Right renal cortex interstitium (tissue), 3 donors: ENCODE data around the gene RNF144A. TPM values are rescaled to one million over a fixed set of nuclear protein-coding genes. Genes with fewer than 3 reads are reported as not detected.
"Not testable (repeated sequence)": the region's sequence is repeated elsewhere in the genome, so short reads cannot be mapped to it uniquely, and the experiment has no call there.

Experiments used
- DNase-seq, 3 donors: peaks; one replicate each; pipeline ENCODE4 v3.0.0-alpha.2; 2013; ENCODE audit warnings: low read depth in 3 of 3, low spot score in 2 of 3
- polyA plus RNA-seq, 3 donors: library from polyadenylated mRNA; unstranded; fragments of 120-200 nt; gene quantifications; one replicate each; pipeline ENCODE4 v1.2.1, GENCODE V29; 2013; ENCODE audit not compliant: insufficient read length in 3 of 3

RNF144A gene, protein sequence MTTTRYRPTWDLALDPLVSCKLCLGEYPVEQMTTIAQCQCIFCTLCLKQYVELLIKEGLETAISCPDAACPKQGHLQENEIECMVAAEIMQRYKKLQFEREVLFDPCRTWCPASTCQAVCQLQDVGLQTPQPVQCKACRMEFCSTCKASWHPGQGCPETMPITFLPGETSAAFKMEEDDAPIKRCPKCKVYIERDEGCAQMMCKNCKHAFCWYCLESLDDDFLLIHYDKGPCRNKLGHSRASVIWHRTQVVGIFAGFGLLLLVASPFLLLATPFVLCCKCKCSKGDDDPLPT
- polyA plus RNA-seq: 10 to 100 TPM; 54.6 to 62.2 (median 59.7) TPM

- DNase-seq: no peak
Observed at GRCh38 chr2:6917071-6917760, at the start of gene RNF144A. Gene RNF144A (plus strand): TSS chr2:6917412. CDS start chr2:6996927, 79,515 bp downstream.

DNA sequence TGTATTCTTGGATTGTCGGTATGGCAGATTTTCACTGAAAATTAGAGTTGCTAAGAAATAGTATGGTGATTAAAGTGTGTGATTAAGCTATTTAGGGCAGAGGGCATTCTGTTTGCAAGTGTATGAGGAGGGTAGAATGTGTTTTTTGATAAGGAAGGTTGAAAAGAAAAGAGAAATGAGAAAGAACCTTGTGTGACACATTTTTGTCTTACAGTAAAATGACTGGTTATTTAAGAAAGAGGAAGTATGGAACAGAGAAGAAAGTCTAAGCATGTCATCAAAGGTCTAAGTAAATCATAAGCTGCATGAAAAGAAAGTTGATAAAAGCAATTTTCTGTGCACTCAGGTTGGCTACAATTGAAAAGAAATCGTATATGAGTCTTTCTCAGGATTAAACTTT lies 44.8 kb upstream of the RNF144A start:
- no peak for DNase-seq

DNA sequence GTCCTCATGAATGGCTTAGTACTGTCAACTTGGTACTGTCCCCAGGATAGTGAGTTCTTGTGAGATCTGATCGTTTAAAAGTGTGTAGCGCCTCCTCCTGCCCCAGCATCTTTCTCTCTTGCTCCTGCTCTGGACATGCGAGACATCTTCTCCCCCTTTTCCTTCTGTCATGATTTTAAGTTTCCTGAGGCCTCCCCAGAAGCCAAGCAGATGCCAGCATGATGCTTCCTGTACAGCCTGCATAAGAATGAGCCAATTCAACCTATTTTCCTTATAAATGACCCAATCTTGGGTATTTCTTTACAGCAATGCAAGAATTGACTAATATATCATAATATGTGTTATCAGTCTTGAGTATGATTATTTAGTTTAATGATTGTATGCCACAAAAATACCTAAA lies 43.2 kb upstream of the RNF144A start:
- DNase-seq: no peak

DNA sequence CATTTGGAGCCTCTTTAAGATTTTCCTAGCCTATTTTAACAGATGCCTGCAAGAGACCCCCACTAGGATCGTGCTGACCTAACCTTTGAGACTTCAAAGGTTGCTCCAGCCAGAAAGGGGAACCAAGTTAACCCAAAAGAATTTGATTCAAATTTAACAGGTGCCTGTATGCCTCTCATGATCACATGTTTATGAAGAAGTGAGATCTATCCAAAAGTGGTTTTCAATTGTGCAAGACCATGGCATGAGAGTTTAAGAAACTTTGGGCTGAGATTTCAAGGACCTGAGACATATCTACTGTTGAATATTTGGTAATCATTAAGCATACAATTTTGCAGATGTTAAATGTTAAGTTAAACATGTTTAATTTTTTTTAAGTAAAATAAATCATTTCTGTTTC lies 40.9 kb upstream of the RNF144A start:
- no peak for DNase-seq

DNA sequence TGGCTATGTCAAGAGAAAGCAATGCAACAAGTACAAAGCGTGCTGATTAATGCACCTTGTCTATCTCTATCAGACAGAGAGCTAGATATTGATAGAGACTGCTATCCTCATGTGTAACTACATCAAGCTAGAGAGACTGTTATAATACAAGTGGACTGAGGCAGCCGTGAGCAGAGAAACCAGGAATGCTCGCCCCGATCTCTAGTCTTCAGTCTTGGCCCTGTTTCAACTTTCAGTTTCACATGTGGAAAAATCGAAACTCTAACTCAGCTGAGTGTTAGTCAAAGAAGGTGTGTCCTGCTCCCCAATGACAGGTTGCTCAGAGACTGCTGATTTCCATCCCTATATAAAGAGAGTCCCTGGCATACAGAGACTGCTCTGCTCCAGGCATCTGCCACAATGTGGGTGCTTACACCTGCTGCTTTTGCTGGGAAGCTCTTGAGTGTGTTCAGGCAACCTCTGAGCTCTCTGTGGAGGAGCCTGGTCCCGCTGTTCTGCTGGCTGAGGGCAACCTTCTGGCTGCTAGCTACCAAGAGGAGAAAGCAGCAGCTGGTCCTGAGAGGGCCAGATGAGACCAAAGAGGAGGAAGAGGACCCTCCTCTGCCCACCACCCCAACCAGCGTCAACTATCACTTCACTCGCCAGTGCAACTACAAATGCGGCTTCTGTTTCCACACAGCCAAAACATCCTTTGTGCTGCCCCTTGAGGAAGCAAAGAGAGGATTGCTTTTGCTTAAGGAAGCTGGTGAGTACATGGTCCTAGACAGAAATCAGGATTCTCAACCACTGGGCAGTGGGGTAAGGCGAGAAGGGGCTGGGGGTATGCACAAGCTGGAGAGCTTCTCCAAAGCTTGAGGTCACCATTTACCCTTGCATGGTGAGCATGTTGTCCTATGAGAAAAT lies 39.6 kb upstream of the RNF144A start, which contains the start of gene RSAD2:
RSAD2 (plus strand) TSS at position 376 of the 903 bp plus-strand sequence; CDS start at position 400, 24 bp downstream.
- DNase-seq: no peak

- no peak for DNase-seq
Observed at GRCh38 chr2:6878549-6878948, 38.7 kb upstream of the RNF144A start.

DNA sequence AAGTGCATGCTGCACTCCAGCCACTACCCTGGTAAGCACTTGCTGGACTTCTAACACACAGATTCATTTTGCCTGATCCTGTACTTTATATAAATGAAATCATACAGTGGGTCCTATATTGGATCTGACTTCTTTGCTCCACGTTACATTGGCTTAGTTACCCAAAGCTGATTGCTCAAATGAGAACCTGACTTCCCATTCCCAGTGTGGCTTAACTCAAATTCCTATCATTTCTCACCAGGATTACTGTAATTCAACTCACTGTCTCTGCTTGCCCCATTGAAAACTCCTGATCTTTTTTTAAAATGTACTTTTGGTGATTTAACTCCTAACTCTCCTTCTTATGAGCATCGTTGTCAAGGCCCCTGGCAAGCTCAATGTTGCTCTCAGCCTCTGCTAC lies 38.2 kb upstream of the RNF144A start:
- no peak for DNase-seq

DNA sequence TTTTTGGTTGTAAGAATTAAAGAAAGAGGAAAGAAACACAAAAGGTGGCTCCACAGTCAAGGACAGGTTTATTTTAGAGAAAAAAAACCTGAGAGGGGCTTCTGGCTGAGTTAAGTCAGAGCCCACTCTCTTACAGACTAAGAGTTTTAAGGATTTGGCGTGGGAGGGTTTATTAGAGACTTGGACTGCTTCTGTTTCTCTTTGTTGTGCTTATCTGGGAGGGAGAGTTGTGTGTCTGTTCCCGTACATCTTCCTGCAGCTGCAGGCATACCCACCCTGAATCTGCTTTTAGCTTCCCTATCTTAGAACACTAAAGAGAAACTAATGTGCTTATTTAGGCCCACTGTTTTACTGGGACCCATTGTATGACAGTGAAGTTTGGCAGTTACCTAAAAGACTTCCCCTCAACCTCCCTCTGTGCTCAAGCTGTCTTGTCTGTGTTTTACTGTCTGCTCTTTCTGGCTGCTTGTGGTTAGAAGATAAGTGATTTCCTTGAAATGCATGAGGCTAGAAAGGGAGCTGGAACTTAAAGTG lies 36.9 kb upstream of the RNF144A start:
- no peak for DNase-seq

DNA sequence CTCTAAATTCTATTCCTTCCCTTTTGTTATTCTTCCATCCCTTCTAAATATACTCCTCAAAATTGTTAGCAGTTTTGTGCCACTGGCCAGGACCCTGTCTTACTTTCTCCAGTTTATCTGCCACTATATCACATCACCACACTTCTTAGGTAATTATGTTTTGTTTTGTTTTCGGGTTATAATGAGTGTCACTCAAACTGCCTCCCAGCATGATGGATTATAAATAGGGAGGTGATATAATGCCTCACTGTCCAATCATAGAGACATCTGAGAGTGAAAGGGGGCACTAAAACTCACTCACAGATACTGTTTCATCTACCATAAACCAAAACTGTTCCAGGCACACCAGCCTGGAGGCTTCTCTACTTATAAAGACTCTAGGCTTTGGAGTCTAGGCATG lies 36.2 kb upstream of the RNF144A start:
- no peak for DNase-seq

DNA sequence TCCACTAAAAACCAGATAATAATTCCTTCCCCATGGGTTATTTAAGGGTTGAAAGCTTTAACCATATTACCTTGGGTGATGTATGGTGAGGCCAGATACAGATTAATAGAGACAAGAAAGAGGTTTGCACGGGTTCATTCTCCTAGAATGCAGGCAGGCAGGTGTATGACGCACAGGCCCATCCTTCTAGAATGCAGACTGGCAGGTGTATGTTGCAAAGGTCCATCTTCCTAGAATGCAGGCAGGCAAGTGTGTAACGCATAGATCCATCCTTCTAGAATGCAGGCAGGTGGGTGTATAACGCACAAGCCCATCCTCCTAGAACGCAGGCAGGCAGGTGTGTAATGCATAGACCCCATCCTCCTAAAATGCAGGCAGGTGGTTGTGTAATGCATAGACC lies 35.7 kb upstream of the RNF144A start:
- no peak for DNase-seq

DNA sequence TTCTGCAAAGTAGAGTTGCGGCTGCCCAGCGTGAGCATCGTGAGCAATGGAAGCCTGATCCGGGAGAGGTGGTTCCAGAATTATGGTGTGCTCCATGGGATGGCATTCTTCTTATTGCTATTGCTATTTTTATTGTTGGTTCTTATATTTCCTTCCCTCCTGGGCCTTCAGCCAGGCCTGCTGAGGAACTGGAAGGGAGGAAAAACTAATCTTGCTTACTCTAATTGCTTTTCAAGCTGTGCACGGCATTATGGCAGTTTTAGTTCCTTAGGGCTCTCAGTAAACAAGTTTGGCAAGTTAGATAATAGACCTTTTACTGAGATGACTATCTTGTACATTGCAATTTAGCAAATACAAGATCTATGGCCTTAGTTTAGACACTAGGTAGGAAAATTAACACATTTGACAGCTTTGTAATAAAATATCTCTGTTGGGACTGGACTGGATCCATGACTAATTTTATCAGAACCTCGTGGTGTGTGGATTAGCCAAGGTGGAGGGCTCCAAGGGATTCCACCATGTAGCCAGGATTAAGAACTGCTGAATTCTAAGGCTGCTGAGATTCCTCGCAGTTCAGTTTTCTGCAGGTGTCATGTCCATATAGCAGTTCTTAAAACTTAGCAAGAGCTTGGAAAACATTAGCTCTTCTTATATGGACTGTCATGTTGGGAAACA lies 33.6 kb upstream of the RNF144A start:
- DNase-seq: no peak

DNA sequence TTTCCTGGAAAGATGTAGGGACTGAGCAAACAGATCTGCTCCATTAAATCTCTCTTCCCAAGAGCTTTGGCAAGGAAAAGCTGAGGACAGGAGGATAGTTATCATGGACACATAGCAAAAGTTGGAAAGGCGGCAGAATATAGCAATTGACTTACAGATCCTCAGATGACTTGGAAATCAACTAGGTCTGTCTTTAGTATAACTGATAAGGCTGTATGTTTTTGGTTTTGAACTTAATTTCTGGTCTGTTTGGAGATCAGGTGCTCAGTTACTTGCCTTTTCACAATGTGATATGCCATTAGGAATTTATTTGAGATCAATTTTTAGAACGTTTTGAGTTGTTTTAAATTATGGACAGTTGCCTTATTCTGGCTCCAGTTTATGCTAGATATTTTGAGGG lies 31.7 kb upstream of the RNF144A start:
- no peak for DNase-seq

GRCh38 chr2:6885968-6886367 lies 31.2 kb upstream of the RNF144A start:
- no peak for DNase-seq

- DNase-seq: no peak
Observed at GRCh38 chr2:6887751-6888192, 29.4 kb upstream of the RNF144A start.

- DNase-seq: no peak
Observed at GRCh38 chr2:6888724-6889123, 28.5 kb upstream of the RNF144A start.

GRCh38 chr2:6893876-6894482 lies 23.2 kb upstream of the RNF144A start:
- DNase-seq: no peak

DNA sequence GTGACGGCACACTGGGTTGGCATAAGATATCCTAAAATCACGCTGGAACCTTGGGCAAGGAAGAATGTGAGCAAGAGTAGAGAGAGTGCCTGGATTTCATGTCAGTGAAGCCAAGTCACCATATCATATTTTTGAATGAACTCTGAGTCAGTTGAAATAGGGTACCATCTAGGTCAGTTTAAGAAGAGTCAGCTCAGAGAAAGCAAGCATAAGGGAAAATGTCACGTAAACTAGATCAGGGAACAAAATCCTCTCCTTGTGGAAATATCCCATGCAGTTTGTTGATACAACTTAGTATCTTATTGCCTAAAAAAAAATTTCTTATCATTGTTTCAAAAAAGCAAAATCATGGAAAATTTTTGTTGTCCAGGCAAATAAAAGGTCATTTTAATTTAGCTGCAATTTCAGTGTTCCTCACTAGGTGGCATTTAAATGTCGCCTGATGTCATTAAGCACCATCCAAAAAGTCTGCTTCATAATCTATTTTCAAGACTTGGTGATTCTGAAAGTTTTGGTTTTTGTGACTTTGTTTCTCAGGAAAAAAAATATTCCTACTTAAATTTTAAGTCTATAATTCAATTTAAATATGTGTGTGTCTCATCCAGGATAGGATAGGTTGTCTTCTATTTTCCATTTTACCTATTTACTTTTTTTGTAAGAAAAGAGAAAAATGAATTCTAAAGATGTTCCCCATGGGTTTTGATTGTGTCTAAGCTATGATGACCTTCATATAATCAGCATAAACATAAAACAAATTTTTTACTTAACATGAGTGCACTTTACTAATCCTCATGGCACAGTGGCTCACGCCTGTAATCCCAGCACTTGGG lies 20.1 kb upstream of the RNF144A start:
- DNase-seq: no peak

- not testable (repeated sequence) for DNase-seq
Observed at GRCh38 chr2:6902581-6902980, 14.6 kb upstream of the RNF144A start.

DNA sequence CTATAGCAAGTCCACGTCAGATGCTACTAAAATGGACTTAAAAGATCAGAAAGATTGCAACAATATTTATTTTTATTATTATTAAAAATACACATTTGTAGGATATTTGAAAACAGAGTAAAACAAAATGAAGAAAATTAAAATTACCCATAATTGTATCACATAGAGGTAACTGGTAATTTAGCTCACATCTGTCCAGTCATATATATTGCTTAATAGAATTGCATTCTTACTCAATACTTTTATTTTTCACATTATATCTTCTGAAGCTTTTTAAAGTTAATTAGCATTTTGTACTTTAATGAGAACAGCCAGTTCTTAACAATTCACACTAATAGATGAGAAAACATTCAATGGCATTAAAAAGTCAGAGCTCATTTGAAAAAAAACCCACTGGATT lies 11.5 kb upstream of the RNF144A start:
- DNase-seq: no peak
